K562 (cell line): ENCODE results near the gene EXOC4. TPM values are rescaled to one million over a fixed set of nuclear protein-coding genes. Genes with fewer than 3 reads are reported as not detected.

Source experiments
- ATAC-seq: fragments of 200-7000 bp; cut with Tn5 transposase; 3 replicates; pipeline ENCODE4 v1.9.1; 2020; ENCODE audit warnings: moderate library complexity
- BruUV-seq: library from RNA; stranded (reverse); fragments of 400-500 nt; replicated peaks from 2 replicates; lab custom pipeline; 2021; lab: Mats Ljungman, UMichigan
- CTCF ChIA-PET: fragments of 300-600 bp; formaldehyde crosslinking; extraction: SDS; loops from one replicate; lab custom pipeline; 2021; ENCODE audit warnings: low intra/inter-chr PET ratio; lab: Yijun Ruan, JAX
- POLR2A ChIA-PET: fragments of 300-600, 350-650 bp; sonication (Branson Sonifier 250); formaldehyde crosslinking; extraction: SDS; loops from one replicate; lab custom pipeline; 2021; ENCODE audit warnings: antibody characterized with exemption, inconsistent platforms; lab: Yijun Ruan, JAX
- DNase-seq, 4 experiments: peaks; one replicate each; pipeline versions ENCODE4 v3.0.0 to v3.0.0-alpha.2; 2011 to 2018; ENCODE audit warnings: low spot score in 3 of 4, mixed read lengths in 3 of 4; ENCODE audit errors: extremely low read depth in 1 of 4
- FAIRE-seq: peaks from 2 replicates; lab custom pipeline; 2011; peaks lifted over from hg19 to GRCh38; lab: Jason Lieb, UNC
- H2AFZ ChIP-seq: 2 replicates; pipeline ENCODE4 v1.6.0; 2011; ENCODE audit warnings: low read depth, low read length, control low read depth, inconsistent platforms
- H3K27ac ChIP-seq: fragments of 200-600 bp; 3 replicates; pipeline ENCODE4 v1.8.0; 2011; ENCODE audit warnings: low read depth, mild to moderate bottlenecking, control low read depth, inconsistent platforms, low read length, moderate library complexity, mixed read lengths; ENCODE audit errors: extremely low read depth
- H3K27me3 ChIP-seq, 2 experiments: fragments of 300-600 bp in 1 of 2; 2 replicates in 1 of 2; 3 replicates in 1 of 2; pipeline versions ENCODE4 v1.6.0 to v1.8.0; 2011; ENCODE audit warnings: inconsistent platforms in 2 of 2, low read length in 2 of 2, mild to moderate bottlenecking in 1 of 2, mixed read lengths in 1 of 2, moderate library complexity in 1 of 2; ENCODE audit not compliant: control insufficient read depth in 2 of 2, insufficient read depth in 2 of 2
- H3K36me3 ChIP-seq: fragments of 300-600 bp; 3 replicates; pipeline ENCODE4 v1.8.0; 2011; ENCODE audit warnings: mild to moderate bottlenecking, low read length, inconsistent platforms; ENCODE audit not compliant: control insufficient read depth, insufficient read depth
- H3K4me1 ChIP-seq, 2 experiments: fragments of 200-600 bp in 1 of 2; replicated peaks in 1 of 2; 2 replicates in 1 of 2; 3 replicates in 1 of 2; pipeline versions ENCODE4 v1.5.1 to v1.8.0; 2011; ENCODE audit warnings: inconsistent platforms in 2 of 2, low read length in 2 of 2, mild to moderate bottlenecking in 1 of 2, mixed read lengths in 1 of 2, moderate library complexity in 1 of 2; ENCODE audit not compliant: control insufficient read depth in 2 of 2, insufficient read depth in 2 of 2
- H3K4me2 ChIP-seq: 2 replicates; pipeline ENCODE4 v1.6.1; 2011; ENCODE audit warnings: low read length, control low read depth, inconsistent platforms, mixed read lengths; ENCODE audit not compliant: insufficient read depth
- H3K4me3 ChIP-seq: fragments of 200-600 bp; sonication (generic), shearing (Covaris generic); 2 replicates; pipeline ENCODE4 v1.5.1; 2016; ENCODE audit warnings: control low read depth, inconsistent platforms
- H3K79me2 ChIP-seq: fragments of 200-600 bp; 3 replicates; pipeline ENCODE4 v1.8.0; 2011; ENCODE audit warnings: low read length, inconsistent platforms; ENCODE audit not compliant: control insufficient read depth, insufficient read depth
- H3K9ac ChIP-seq, 2 experiments: 2 replicates each; pipeline versions ENCODE4 v1.6.0 to v1.6.1; 2011; ENCODE audit warnings: low read depth in 2 of 2, low read length in 2 of 2, control low read depth in 1 of 2, inconsistent platforms in 1 of 2, mild to moderate bottlenecking in 1 of 2, mixed read lengths in 1 of 2; ENCODE audit not compliant: insufficient read depth in 1 of 2
- H3K9me1 ChIP-seq: one replicate; pipeline ENCODE4 v1.6.0; 2011; ENCODE audit warnings: inconsistent platforms, mild to moderate bottlenecking, low read length, moderate library complexity; ENCODE audit not compliant: control insufficient read depth, insufficient read depth
- H3K9me3 ChIP-seq: replicated peaks from 2 replicates; pipeline ENCODE4 v1.5.1; 2011; ENCODE audit warnings: low read depth, low read length, inconsistent platforms; ENCODE audit not compliant: control insufficient read depth, insufficient read depth
- H4K20me1 ChIP-seq: replicated peaks from 2 replicates; pipeline ENCODE4 v1.6.1; 2011; ENCODE audit warnings: low read length, inconsistent platforms, mixed read lengths; ENCODE audit not compliant: control insufficient read depth, insufficient read depth
- ELF2 ChIP-seq: fragments of 250-450 bp; sonication (Bioruptor Pico); IDR thresholded peaks from 2 replicates; pipeline ENCODE4 v1.5.0; 2021; ENCODE audit warnings: mild to moderate bottlenecking
- MAFG ChIP-seq: fragments of 450-650 bp; conservative IDR thresholded peaks from 2 replicates; pipeline ENCODE4 v1.6.1; 2016; ENCODE audit warnings: missing genetic modification characterization, missing compliant biosample characterization
- RAD51 ChIP-seq: fragments of 450-650 bp; IDR thresholded peaks from 2 replicates; pipeline ENCODE4 v1.7.1; 2016; ENCODE audit warnings: low read depth, mild to moderate bottlenecking, borderline replicate concordance
- SAP30 ChIP-seq: fragments of 200-600 bp; sonication (generic); IDR thresholded peaks from 2 replicates; pipeline ENCODE4 v1.6.1; 2012; ENCODE audit warnings: borderline replicate concordance, low read depth, mild to moderate bottlenecking, moderate library complexity, low read length, control low read depth, inconsistent platforms; ENCODE audit not compliant: insufficient read depth, poor library complexity, severe bottlenecking
- SIX5 ChIP-seq, 2 experiments: IDR thresholded peaks; 2 replicates each; pipeline ENCODE4 v1.6.1; 2011; ENCODE audit warnings: low read length in 2 of 2, borderline replicate concordance in 1 of 2, low read depth in 1 of 2, mild to moderate bottlenecking in 1 of 2, moderate library complexity in 1 of 2; ENCODE audit not compliant: insufficient read depth in 1 of 2
- TCF7L2 ChIP-seq: fragments of 150-350 bp; IDR thresholded peaks from 2 replicates; pipeline ENCODE4 v1.6.1; 2016; ENCODE audit warnings: low read depth, mild to moderate bottlenecking, low read length, moderate library complexity
- WHSC1 ChIP-seq: IDR thresholded peaks from one replicate; pipeline ENCODE4 v1.6.1; 2012; ENCODE audit warnings: low read length, control low read depth, inconsistent platforms
- ZBTB8A ChIP-seq: fragments of 450-650 bp; IDR thresholded peaks from 2 replicates; pipeline ENCODE4 v1.6.1; 2018; ENCODE audit warnings: mild to moderate bottlenecking, moderate library complexity; ENCODE audit not compliant: partially characterized antibody
- WGBS: fragments of 100-300 bp; shearing (Covaris generic); methylation state at CpG from one replicate; pipeline ENCODE4 v1.1.6; 2016; ENCODE audit warnings: low coverage, mixed read lengths; ENCODE audit not compliant: insufficient coverage; ENCODE audit errors: missing lambda C conversion rate; 5-methylcytosine and 5-hydroxymethylcytosine counted together
- in situ Hi-C: fragments of 300-500 bp; cut with MboI; formaldehyde crosslinking; loops from 4 replicates; pipeline ENCODE4 v1.15.0; 2018; ENCODE audit warnings: inconsistent platforms, mixed read lengths
- intact Hi-C: fragments of 100-400 bp; cut with micrococcal nuclease; formaldehyde crosslinking; loops from 2 replicates; pipeline ENCODE4 v1.14.2; 2022
- polyA plus RNA-seq, 8 experiments: library from polyadenylated mRNA; depleted of rRNA in 4 of 8; stranded (reverse) in 5 of 8; unstranded in 3 of 8; fragments of >200 nt; fragmentation: Nextera tagmentation in 2 of 8; fragmentation: Illumina TruSeq in 1 of 8; extraction: Ambion mirVana in 2 of 8; extraction: Trizol in 1 of 8; gene quantifications; 2 replicates each; pipeline versions ENCODE4 v1.2.1 to v1.2.3, GENCODE V29; 2011 to 2014; ENCODE audit warnings: inconsistent platforms in 1 of 8, missing spikeins in 1 of 8
- total RNA-seq, 7 experiments: library from RNA; depleted of rRNA in 6 of 7; stranded (reverse); fragments of >200 nt in 6 of 7; fragmentation: Illumina TruSeq in 2 of 7; extraction: Trizol in 2 of 7; gene quantifications; 2 replicates each; pipeline versions ENCODE4 v1.2.1 to v1.2.3, GENCODE V29; 2011 to 2021; ENCODE audit warnings: low replicate concordance in 1 of 7
- TF ChIP-seq, protein P1 (sequence below), 2 experiments: fragments of 450-650 bp in 1 of 2; IDR thresholded peaks; 2 replicates each; pipeline ENCODE4 v1.6.1; 2011 to 2017; ENCODE audit warnings: low read depth in 2 of 2, antibody characterized with exemption in 1 of 2, borderline replicate concordance in 1 of 2, low read length in 1 of 2, mild to moderate bottlenecking in 1 of 2, mixed read lengths in 1 of 2; ENCODE audit not compliant: control insufficient read depth in 1 of 2
- TF ChIP-seq, protein P2 (sequence below), 2 experiments: IDR thresholded peaks; 2 replicates each; pipeline ENCODE4 v1.6.1; 2011; ENCODE audit warnings: borderline replicate concordance in 1 of 2, control low read depth in 1 of 2, low read depth in 1 of 2, low read length in 1 of 2, mild to moderate bottlenecking in 1 of 2, mixed read lengths in 1 of 2, moderate library complexity in 1 of 2; ENCODE audit not compliant: insufficient read depth in 1 of 2, insufficient read length in 1 of 2, poor library complexity in 1 of 2, severe bottlenecking in 1 of 2; ENCODE audit errors: extremely low read depth in 1 of 2
- TF ChIP-seq, protein P3 (sequence below), 3 experiments: fragments of 200-800 bp in 1 of 3; sonication (Bioruptor generic) in 1 of 3; sonication (generic) in 1 of 3; formaldehyde crosslinking in 1 of 3; IDR thresholded peaks; 2 replicates each; pipeline versions ENCODE4 v1.6.1 to v1.8.0; 2016 to 2022; ENCODE audit warnings: mild to moderate bottlenecking in 2 of 3, missing compliant biosample characterization in 2 of 3, missing genetic modification characterization in 2 of 3, missing genetic modification reagents in 1 of 3

EXOC4 gene
- total and polyA plus RNA-seq, 9 of the 15 experiments (the other 6 are each of a cell fraction or from before 2014, with no cell fraction given), result 18.5 to 73.1 (median 46.6) TPM

DNA sequence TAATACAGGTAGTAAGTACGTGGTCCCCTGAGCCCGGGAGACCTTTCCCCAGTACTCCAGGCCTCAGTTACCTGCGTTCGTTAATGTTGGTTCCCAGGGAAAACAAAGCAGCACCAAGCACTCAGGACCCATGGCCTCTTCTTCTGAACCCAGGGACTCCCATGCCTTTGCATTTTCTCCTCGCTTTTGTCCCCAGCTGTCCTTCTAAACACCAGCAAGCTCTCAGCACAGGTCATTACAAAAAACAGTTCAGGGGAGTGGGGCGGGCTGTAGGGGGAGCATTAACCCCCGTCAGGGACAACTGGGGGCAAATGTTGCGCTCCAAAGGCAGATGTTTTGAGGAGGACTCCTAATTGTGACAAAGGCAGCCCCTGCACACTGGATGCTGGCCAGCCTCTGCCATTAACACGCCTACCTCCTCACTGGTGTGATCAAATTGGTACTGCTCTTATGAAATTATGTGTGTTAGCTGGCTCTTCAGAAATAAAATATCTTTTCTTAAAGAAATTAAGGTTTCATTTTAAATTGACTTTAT is 793.8 kb downstream of the EXOC4 start:
- in situ Hi-C loops, result no loop called here
- H3K27ac ChIP-seq, result no peak overlapping the region
- no peak overlapping the region for H3K4me3 ChIP-seq
- H3K9ac ChIP-seq, result no peak overlapping the region
- FAIRE-seq, result no peak
- ChIA-PET POLR2A (interaction anchor here (1.5 kb wide), 1 partner anchor 15 kb away, joined by 3 read pairs; no protein-coding TSS in a partner anchor), CTCF (no interaction called here)
- peaks cover 0 to 9% of the 10 kb centered on the region in 2 experiments; a peak in 2 of 5 replicates for H3K4me1 ChIP-seq
- no peaks in the 10 kb centered on the region for H3K36me3 ChIP-seq
- no peaks in the 10 kb centered on the region for H3K9me3 ChIP-seq
- ATAC-seq, result no peak
- intact Hi-C loops, result no loop called here
- WGBS, result 51% methylated on average over 9 of the region's 9 CpGs
- no peak for DNase-seq
- no peaks in the 10 kb centered on the region for H4K20me1 ChIP-seq
- no peak overlapping the region for H3K4me2 ChIP-seq
- H3K9me1 ChIP-seq, result no peaks in the 10 kb centered on the region
- no peaks in the 10 kb centered on the region for H3K27me3 ChIP-seq
- no TSS peak for BruUV-seq
- H3K79me2 ChIP-seq, result no peaks in the 10 kb centered on the region
- no peak overlapping the region for H2AFZ ChIP-seq
- no peak for TF ChIP-seq SIX5 (IDR thresholded peaks at IDR 0.05; ENCODE audit: borderline replicate concordance in 1 of 2, insufficient read depth in 1 of 2, low read depth in 1 of 2, low read length in 2 of 2)
- no peak for TF ChIP-seq MAFG (tag)
- TF ChIP-seq ZBTB8A, result no peak
- TF ChIP-seq SAP30, result no peak
- TF ChIP-seq, protein P1, sequence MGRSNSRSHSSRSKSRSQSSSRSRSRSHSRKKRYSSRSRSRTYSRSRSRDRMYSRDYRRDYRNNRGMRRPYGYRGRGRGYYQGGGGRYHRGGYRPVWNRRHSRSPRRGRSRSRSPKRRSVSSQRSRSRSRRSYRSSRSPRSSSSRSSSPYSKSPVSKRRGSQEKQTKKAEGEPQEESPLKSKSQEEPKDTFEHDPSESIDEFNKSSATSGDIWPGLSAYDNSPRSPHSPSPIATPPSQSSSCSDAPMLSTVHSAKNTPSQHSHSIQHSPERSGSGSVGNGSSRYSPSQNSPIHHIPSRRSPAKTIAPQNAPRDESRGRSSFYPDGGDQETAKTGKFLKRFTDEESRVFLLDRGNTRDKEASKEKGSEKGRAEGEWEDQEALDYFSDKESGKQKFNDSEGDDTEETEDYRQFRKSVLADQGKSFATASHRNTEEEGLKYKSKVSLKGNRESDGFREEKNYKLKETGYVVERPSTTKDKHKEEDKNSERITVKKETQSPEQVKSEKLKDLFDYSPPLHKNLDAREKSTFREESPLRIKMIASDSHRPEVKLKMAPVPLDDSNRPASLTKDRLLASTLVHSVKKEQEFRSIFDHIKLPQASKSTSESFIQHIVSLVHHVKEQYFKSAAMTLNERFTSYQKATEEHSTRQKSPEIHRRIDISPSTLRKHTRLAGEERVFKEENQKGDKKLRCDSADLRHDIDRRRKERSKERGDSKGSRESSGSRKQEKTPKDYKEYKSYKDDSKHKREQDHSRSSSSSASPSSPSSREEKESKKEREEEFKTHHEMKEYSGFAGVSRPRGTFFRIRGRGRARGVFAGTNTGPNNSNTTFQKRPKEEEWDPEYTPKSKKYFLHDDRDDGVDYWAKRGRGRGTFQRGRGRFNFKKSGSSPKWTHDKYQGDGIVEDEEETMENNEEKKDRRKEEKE (IDR thresholded peaks at IDR 0.05; ENCODE audit: borderline replicate concordance in 1 of 2, control insufficient read depth in 1 of 2, low read depth in 2 of 2, low read length in 1 of 2), result no peak
- TF ChIP-seq TCF7L2, result no peak
- no peak for TF ChIP-seq WHSC1
- no peak for TF ChIP-seq RAD51
- TF ChIP-seq, protein P2, sequence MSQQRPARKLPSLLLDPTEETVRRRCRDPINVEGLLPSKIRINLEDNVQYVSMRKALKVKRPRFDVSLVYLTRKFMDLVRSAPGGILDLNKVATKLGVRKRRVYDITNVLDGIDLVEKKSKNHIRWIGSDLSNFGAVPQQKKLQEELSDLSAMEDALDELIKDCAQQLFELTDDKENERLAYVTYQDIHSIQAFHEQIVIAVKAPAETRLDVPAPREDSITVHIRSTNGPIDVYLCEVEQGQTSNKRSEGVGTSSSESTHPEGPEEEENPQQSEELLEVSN (IDR thresholded peaks at IDR 0.05; ENCODE audit: borderline replicate concordance in 1 of 2, extremely low read depth in 1 of 2, insufficient read depth in 1 of 2, insufficient read length in 1 of 2, low read depth in 1 of 2, low read length in 1 of 2, poor library complexity in 1 of 2, severe bottlenecking in 1 of 2), result no peak
- TF ChIP-seq, protein P3, sequence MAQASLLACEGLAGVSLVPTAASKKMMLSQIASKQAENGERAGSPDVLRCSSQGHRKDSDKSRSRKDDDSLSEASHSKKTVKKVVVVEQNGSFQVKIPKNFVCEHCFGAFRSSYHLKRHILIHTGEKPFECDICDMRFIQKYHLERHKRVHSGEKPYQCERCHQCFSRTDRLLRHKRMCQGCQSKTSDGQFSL (CRISPR knock-in tag; IDR thresholded peaks at IDR 0.05), result no peak
- TF ChIP-seq, protein P3 (tag; IDR thresholded peaks at IDR 0.05), result no peak
- no peak for TF ChIP-seq ELF2 (CRISPR knock-in tag)
